Osteoblast (primary cell): ENCODE measurements around the gene LCOR. TPM values are rescaled to one million over a fixed set of nuclear protein-coding genes. Genes with fewer than 3 reads are reported as not detected.
A peak's percentile ranks its signal among the peaks of the same experiment; 100 is the strongest.

Source experiments
- DNase-seq: peaks from one replicate; pipeline ENCODE4 v3.0.0; 2011; ENCODE audit warnings: low spot score, mixed read lengths; ENCODE audit not compliant: insufficient read length; ENCODE audit errors: missing footprints
- H2AFZ ChIP-seq: 2 replicates; pipeline ENCODE4 v1.6.0; 2011; ENCODE audit warnings: mild to moderate bottlenecking, low read length
- H3K27ac ChIP-seq: 2 replicates; pipeline ENCODE4 v1.5.1; 2011; ENCODE audit warnings: mild to moderate bottlenecking, low read depth, low read length, moderate library complexity
- H3K27me3 ChIP-seq: 2 replicates; pipeline ENCODE4 v1.6.0; 2012; ENCODE audit warnings: mild to moderate bottlenecking, control low read depth, inconsistent platforms, low read length, moderate library complexity; ENCODE audit not compliant: insufficient read depth
- H3K36me3 ChIP-seq: 2 replicates; pipeline ENCODE4 v1.5.1; 2011; ENCODE audit warnings: mild to moderate bottlenecking, low read length, control low read depth, moderate library complexity; ENCODE audit not compliant: insufficient read depth
- H3K4me1 ChIP-seq: 2 replicates; pipeline ENCODE4 v1.5.1; 2011; ENCODE audit warnings: mild to moderate bottlenecking, low read length, control low read depth, moderate library complexity; ENCODE audit not compliant: insufficient read depth
- H3K4me2 ChIP-seq: 2 replicates; pipeline ENCODE4 v1.6.0; 2011; ENCODE audit warnings: mild to moderate bottlenecking, low read length; ENCODE audit not compliant: insufficient read depth
- H3K4me3 ChIP-seq: fragments of 200-600 bp; sonication (generic); 3 replicates; pipeline ENCODE4 v1.5.1; 2012; ENCODE audit warnings: mild to moderate bottlenecking, low read length, inconsistent platforms; ENCODE audit not compliant: insufficient read depth
- H3K79me2 ChIP-seq: 2 replicates; pipeline ENCODE4 v1.6.0; 2012; ENCODE audit warnings: mild to moderate bottlenecking, low read length, control low read depth, inconsistent platforms; ENCODE audit not compliant: insufficient read depth
- H3K9me3 ChIP-seq: 2 replicates; pipeline ENCODE4 v1.5.1; 2011; ENCODE audit warnings: low read depth, low read length, control low read depth
- H4K20me1 ChIP-seq: 2 replicates; pipeline ENCODE4 v1.6.0; 2012; ENCODE audit warnings: mild to moderate bottlenecking, low read length, control low read depth; ENCODE audit not compliant: insufficient read depth
- total RNA-seq: library from RNA; depleted of rRNA; stranded (reverse); fragments of >200 nt; gene quantifications from 2 replicates; pipeline ENCODE4 v1.2.3, GENCODE V29; 2012
- TF ChIP-seq, protein P1 (sequence below): IDR thresholded peaks from 2 replicates; pipeline ENCODE4 v1.5.1; 2011; ENCODE audit warnings: mild to moderate bottlenecking, low read depth, low read length, moderate library complexity; ENCODE audit errors: extremely low read depth

LCOR gene
- total RNA-seq, 1 donor = 19.2 TPM

GRCh38 chr10:96880575-96880974 lies 48.5 kb downstream of the LCOR start:
- Histone ChIP-seq H2AFZ (no peak overlapping the region), H3K4me3 (no peak overlapping the region), H3K36me3 (no peaks in the 10 kb centered on the region), H4K20me1 (peaks cover 63% of the 10 kb centered on the region), H3K4me1 (peaks cover 5% of the 10 kb centered on the region), H3K79me2 (peaks cover 95% of the 10 kb centered on the region), H3K27ac (no peak overlapping the region), H3K27me3 (no peaks in the 10 kb centered on the region), H3K9me3 (no peaks in the 10 kb centered on the region), H3K4me2 (no peak overlapping the region)
- DNase-seq = peak; percentile 50
- TF ChIP-seq, protein P1, sequence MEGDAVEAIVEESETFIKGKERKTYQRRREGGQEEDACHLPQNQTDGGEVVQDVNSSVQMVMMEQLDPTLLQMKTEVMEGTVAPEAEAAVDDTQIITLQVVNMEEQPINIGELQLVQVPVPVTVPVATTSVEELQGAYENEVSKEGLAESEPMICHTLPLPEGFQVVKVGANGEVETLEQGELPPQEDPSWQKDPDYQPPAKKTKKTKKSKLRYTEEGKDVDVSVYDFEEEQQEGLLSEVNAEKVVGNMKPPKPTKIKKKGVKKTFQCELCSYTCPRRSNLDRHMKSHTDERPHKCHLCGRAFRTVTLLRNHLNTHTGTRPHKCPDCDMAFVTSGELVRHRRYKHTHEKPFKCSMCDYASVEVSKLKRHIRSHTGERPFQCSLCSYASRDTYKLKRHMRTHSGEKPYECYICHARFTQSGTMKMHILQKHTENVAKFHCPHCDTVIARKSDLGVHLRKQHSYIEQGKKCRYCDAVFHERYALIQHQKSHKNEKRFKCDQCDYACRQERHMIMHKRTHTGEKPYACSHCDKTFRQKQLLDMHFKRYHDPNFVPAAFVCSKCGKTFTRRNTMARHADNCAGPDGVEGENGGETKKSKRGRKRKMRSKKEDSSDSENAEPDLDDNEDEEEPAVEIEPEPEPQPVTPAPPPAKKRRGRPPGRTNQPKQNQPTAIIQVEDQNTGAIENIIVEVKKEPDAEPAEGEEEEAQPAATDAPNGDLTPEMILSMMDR = no peak

GRCh38 chr10:96889415-96890171 lies 57.5 kb downstream of the LCOR start:
- H3K4me2 ChIP-seq = no peak overlapping the region
- TF ChIP-seq, protein P1 = no peak
- no peak overlapping the region for H3K27ac ChIP-seq
- H3K79me2 ChIP-seq = peaks cover 95% of the 10 kb centered on the region
- H3K4me1 ChIP-seq = no peaks in the 10 kb centered on the region
- no peaks in the 10 kb centered on the region for H3K36me3 ChIP-seq
- H3K9me3 ChIP-seq = no peaks in the 10 kb centered on the region
- no peaks in the 10 kb centered on the region for H3K27me3 ChIP-seq
- H3K4me3 ChIP-seq = no peak overlapping the region
- peaks cover 37% of the 10 kb centered on the region for H4K20me1 ChIP-seq
- H2AFZ ChIP-seq = no peak overlapping the region
- no peak for DNase-seq

- Histone ChIP-seq H3K4me2 (no peak overlapping the region), H3K4me3 (no peak overlapping the region), H3K79me2 (peaks cover 95% of the 10 kb centered on the region), H4K20me1 (peaks cover 34% of the 10 kb centered on the region), H2AFZ (no peak overlapping the region), H3K4me1 (no peaks in the 10 kb centered on the region), H3K27me3 (no peaks in the 10 kb centered on the region), H3K36me3 (no peaks in the 10 kb centered on the region), H3K9me3 (no peaks in the 10 kb centered on the region), H3K27ac (no peak overlapping the region)
- no peak for DNase-seq
- TF ChIP-seq, protein P1 = no peak
Measured at GRCh38 chr10:96890172-96890513, 58.0 kb downstream of the LCOR start.

- TF ChIP-seq, protein P1 = no peak
- Histone ChIP-seq H3K27ac (no peak overlapping the region), H4K20me1 (peaks cover 36% of the 10 kb centered on the region), H3K4me2 (no peak overlapping the region), H2AFZ (no peak overlapping the region), H3K27me3 (no peaks in the 10 kb centered on the region), H3K79me2 (peaks cover 95% of the 10 kb centered on the region), H3K4me3 (no peak overlapping the region), H3K9me3 (no peaks in the 10 kb centered on the region), H3K4me1 (no peaks in the 10 kb centered on the region), H3K36me3 (no peaks in the 10 kb centered on the region)
- DNase-seq = no peak
Measured at GRCh38 chr10:96890580-96890979, 58.5 kb downstream of the LCOR start.
